Fibroblast of the aortic adventitia (primary cell): ENCODE results near the gene C11orf52. TPM values are rescaled to one million over a fixed set of nuclear protein-coding genes. Genes with fewer than 3 reads are reported as not detected.

Source experiments
- DNase-seq: peaks from one replicate; pipeline ENCODE4 v3.0.0-alpha.2; 2010; ENCODE audit warnings: low read depth
- H3K4me3 ChIP-seq: 2 replicates; pipeline ENCODE4 v1.5.1; 2011; ENCODE audit warnings: low read depth, mild to moderate bottlenecking, control low read depth, low read length, moderate library complexity
- CTCF ChIP-seq: IDR thresholded peaks from 2 replicates; pipeline ENCODE4 v1.5.1; 2011; ENCODE audit warnings: mild to moderate bottlenecking, low read length, control low read depth, inconsistent platforms; ENCODE audit not compliant: insufficient read depth
- total RNA-seq: library from RNA; depleted of rRNA; stranded (reverse); fragments of >200 nt; gene quantifications from 2 replicates; pipeline ENCODE4 v1.2.3, GENCODE V29; 2012; ENCODE audit warnings: low replicate concordance

Gene C11orf52
- total RNA-seq, 1 donor, result 0.63 TPM

GRCh38 chr11:111944651-111945051 is 25.9 kb downstream of the C11orf52 start:
- peak; percentile 81 for DNase-seq
- no peak for TF ChIP-seq CTCF
- H3K4me3 ChIP-seq, result no peak overlapping the region

DNA sequence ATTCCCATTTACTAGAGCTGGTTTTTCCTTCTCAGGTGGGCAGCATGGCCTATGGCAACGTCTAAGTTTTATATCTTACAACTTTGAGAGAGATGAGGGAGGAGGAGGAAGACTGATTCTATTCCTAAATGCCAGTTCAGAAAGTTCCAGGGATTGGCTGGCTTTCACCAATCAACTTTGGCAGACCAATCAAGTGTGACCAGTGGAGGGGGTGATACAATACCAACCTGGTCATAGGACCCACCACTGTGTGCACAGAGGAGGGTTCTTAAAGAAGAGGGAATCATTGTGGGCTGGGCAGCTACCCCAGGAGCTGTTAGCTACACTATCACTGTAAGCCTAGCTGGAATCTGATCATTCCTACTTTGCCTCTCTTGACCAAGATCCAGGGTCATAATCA is 26.5 kb downstream of the C11orf52 start:
- DNase-seq, result no peak
- no peak for TF ChIP-seq CTCF
- H3K4me3 ChIP-seq, result no peak overlapping the region

- no peak for DNase-seq
- H3K4me3 ChIP-seq, result no peak overlapping the region
- TF ChIP-seq CTCF, result no peak
Observed at GRCh38 chr11:111946499-111946898, 27.8 kb downstream of the C11orf52 start.

GRCh38 chr11:111947143-111947542 is 28.4 kb downstream of the C11orf52 start:
- no peak overlapping the region for H3K4me3 ChIP-seq
- no peak for DNase-seq
- no peak for TF ChIP-seq CTCF

- no peak overlapping the region for H3K4me3 ChIP-seq
- no peak for TF ChIP-seq CTCF
- no peak for DNase-seq
Observed at GRCh38 chr11:111949519-111950426, 31.1 kb downstream of the C11orf52 start.

DNA sequence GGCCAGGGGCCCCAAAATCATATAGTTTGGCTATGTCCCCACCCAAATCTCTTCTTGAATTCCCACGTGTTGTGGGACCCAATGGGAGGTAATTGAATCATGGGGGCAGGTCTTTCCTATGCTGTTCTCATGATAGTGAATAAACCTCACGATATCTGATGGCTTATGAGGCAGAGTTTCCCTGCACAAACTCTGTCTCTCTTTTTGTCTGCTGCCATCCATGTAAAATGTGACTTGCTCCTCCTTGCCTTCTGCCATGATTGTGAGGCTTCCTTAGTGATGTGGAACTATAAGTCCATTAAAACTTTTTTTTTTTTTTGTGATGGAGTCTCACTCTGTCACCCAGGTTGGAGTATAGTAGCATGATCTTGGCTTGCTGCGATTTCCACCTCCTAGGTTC is 32.9 kb downstream of the C11orf52 start:
- H3K4me3 ChIP-seq, result no peak overlapping the region
- DNase-seq, result no peak
- TF ChIP-seq CTCF, result no peak
